HepG2 (cell line): ENCODE results near the gene GPSM1. TPM values are rescaled to one million over a fixed set of nuclear protein-coding genes. Genes with fewer than 3 reads are reported as not detected.

Experiments used
- E2F2 ChIP-seq: sonication (generic); formaldehyde crosslinking; IDR thresholded peaks from 2 replicates; pipeline ENCODE4 v1.4.0; 2020; ENCODE audit warnings: missing genetic modification reagents, borderline replicate concordance
- ELF3 ChIP-seq: IDR thresholded peaks from 2 replicates; pipeline ENCODE4 v1.6.1; 2016; ENCODE audit warnings: missing genetic modification reagents, missing compliant biosample characterization
- FOXM1 ChIP-seq: sonication (generic); formaldehyde crosslinking; IDR thresholded peaks from 2 replicates; pipeline ENCODE4 v1.5.0; 2020; ENCODE audit warnings: missing genetic modification reagents
- HNF4G ChIP-seq, 2 experiments: sonication (generic) in 1 of 2; formaldehyde crosslinking in 1 of 2; IDR thresholded peaks; 2 replicates each; pipeline versions ENCODE4 v1.4.0 to v1.6.1; 2011 to 2020; ENCODE audit warnings: borderline replicate concordance in 2 of 2, low read depth in 2 of 2, mild to moderate bottlenecking in 2 of 2, low read length in 1 of 2, missing genetic modification reagents in 1 of 2, moderate library complexity in 1 of 2
- HNRNPK ChIP-seq: fragments of 200-400 bp; formaldehyde crosslinking; IDR thresholded peaks from 2 replicates; pipeline ENCODE4 v1.6.1; 2018; ENCODE audit warnings: low read length, low read depth, moderate library complexity, mild to moderate bottlenecking; ENCODE audit not compliant: poor library complexity, severe bottlenecking
- HOXA3 ChIP-seq: sonication (generic); formaldehyde crosslinking; IDR thresholded peaks from 2 replicates; pipeline ENCODE4 v1.5.0; 2020; ENCODE audit warnings: missing genetic modification reagents
- MLLT10 ChIP-seq: sonication (generic); formaldehyde crosslinking; IDR thresholded peaks from 2 replicates; pipeline ENCODE4 v1.4.0; 2020; ENCODE audit warnings: missing genetic modification reagents
- NONO ChIP-seq, 2 experiments: fragments of 450-650 bp in 1 of 2; sonication (generic) in 1 of 2; formaldehyde crosslinking in 1 of 2; IDR thresholded peaks in 1 of 2; conservative IDR thresholded peaks in 1 of 2; 2 replicates each; pipeline versions ENCODE4 v1.6.1 to v1.8.0; 2017 to 2022; ENCODE audit warnings: mild to moderate bottlenecking in 1 of 2, missing genetic modification reagents in 1 of 2, moderate library complexity in 1 of 2
- SMYD3 ChIP-seq: sonication (generic); formaldehyde crosslinking; IDR thresholded peaks from 2 replicates; pipeline ENCODE4 v1.8.1; 2023; ENCODE audit warnings: mild to moderate bottlenecking, missing genetic modification reagents
- U2AF2 ChIP-seq: fragments of 200-400 bp; formaldehyde crosslinking; IDR thresholded peaks from 2 replicates; pipeline ENCODE4 v1.6.1; 2017; ENCODE audit warnings: low read depth, mild to moderate bottlenecking, low read length
- UBTF ChIP-seq: sonication (generic); formaldehyde crosslinking; IDR thresholded peaks from 2 replicates; pipeline ENCODE4 v1.4.0; 2020; ENCODE audit warnings: mild to moderate bottlenecking, missing genetic modification reagents
- ZBTB34 ChIP-seq: sonication (generic); formaldehyde crosslinking; IDR thresholded peaks from 2 replicates; pipeline ENCODE4 v1.8.0; 2022; ENCODE audit warnings: mild to moderate bottlenecking, missing genetic modification reagents
- ZBTB8A ChIP-seq: sonication (generic); formaldehyde crosslinking; IDR thresholded peaks from 2 replicates; pipeline ENCODE4 v1.4.0; 2020; ENCODE audit warnings: mild to moderate bottlenecking, low read depth, missing genetic modification reagents, borderline replicate concordance
- ZFP62 ChIP-seq: sonication (generic); formaldehyde crosslinking; IDR thresholded peaks from 2 replicates; pipeline ENCODE4 v1.4.0; 2020; ENCODE audit warnings: missing genetic modification reagents
- ZKSCAN5 ChIP-seq: sonication (generic); formaldehyde crosslinking; IDR thresholded peaks from 2 replicates; pipeline ENCODE4 v1.5.1; 2020; ENCODE audit warnings: mild to moderate bottlenecking, missing genetic modification reagents
- ZNF253 ChIP-seq: sonication (generic); formaldehyde crosslinking; IDR thresholded peaks from 2 replicates; pipeline ENCODE4 v1.8.0; 2022; ENCODE audit warnings: mild to moderate bottlenecking, missing genetic modification reagents, borderline replicate concordance
- ZNF276 ChIP-seq: sonication (generic); formaldehyde crosslinking; IDR thresholded peaks from 2 replicates; pipeline ENCODE4 v1.4.0; 2020; ENCODE audit warnings: mild to moderate bottlenecking, low read depth, missing genetic modification reagents
- ZNF333 ChIP-seq: sonication (generic); formaldehyde crosslinking; IDR thresholded peaks from 2 replicates; pipeline ENCODE4 v1.4.0; 2020; ENCODE audit warnings: mild to moderate bottlenecking, missing genetic modification reagents, borderline replicate concordance
- polyA plus RNA-seq, 8 experiments: library from polyadenylated mRNA; depleted of rRNA in 3 of 8; stranded (reverse) in 7 of 8; unstranded in 1 of 8; fragments of >200 nt; fragmentation: Illumina TruSeq in 4 of 8; extraction: Trizol in 4 of 8; gene quantifications; 2 replicates each; pipeline versions ENCODE4 v1.2.1 to v1.2.3, GENCODE V29; 2011 to 2016; ENCODE audit warnings: low read depth in 4 of 8, missing spikeins in 1 of 8, mixed read lengths in 1 of 8; ENCODE audit not compliant: insufficient read depth in 1 of 8
- total RNA-seq, 5 experiments: library from RNA; depleted of rRNA; stranded (reverse); fragments of >200 nt; fragmentation: Illumina TruSeq; extraction: Trizol; gene quantifications; 2 replicates each; pipeline ENCODE4 v1.2.3, GENCODE V29; 2016; ENCODE audit warnings: low read depth in 1 of 5

The GPSM1 gene
- total and polyA plus RNA-seq, 2 of the 13 experiments (the other 11 are each of a cell fraction or from before 2014, with no cell fraction given) = 1.0 to 2.4 TPM

- peak; percentile 92 for TF ChIP-seq HOXA3
- 0 out of 2 replicates have a peak, but pooled peaks have one; percentile 13 for TF ChIP-seq ZFP62 (CRISPR knock-in tag)
- peak; percentile 29; the same call in 1 of the 2 replicates for TF ChIP-seq E2F2
- TF ChIP-seq UBTF = peak; percentile 63
- no peak for TF ChIP-seq ZBTB8A
- TF ChIP-seq FOXM1 (CRISPR knock-in tag) = no peak
- TF ChIP-seq ZNF333 (CRISPR knock-in tag) = no peak
- TF ChIP-seq HNRNPK = peak; percentile 14
- TF ChIP-seq ZNF276 = peak; percentile 27; the same call in 1 of the 2 replicates
- TF ChIP-seq U2AF2 = no peak
- TF ChIP-seq ZBTB34 (CRISPR knock-in tag) = 0 out of 2 replicates have a peak, but pooled peaks have one; percentile 20
- TF ChIP-seq SMYD3 = peak; percentile 76; the same call in 1 of the 2 replicates
- TF ChIP-seq MLLT10 = no peak
- 0 out of 2 replicates have a peak, but pooled peaks have one; percentile 76 for TF ChIP-seq ZNF253 (CRISPR knock-in tag)
- TF ChIP-seq ZKSCAN5 (CRISPR knock-in tag) = no peak
- TF ChIP-seq HNF4G (IDR thresholded peaks at IDR 0.05; ENCODE audit: borderline replicate concordance, low read depth, low read length) = no peak; the same call in 1 of the 2 replicates
- 0 out of 2 replicates have a peak, but pooled peaks have one; percentile 76 for TF ChIP-seq HNF4G (CRISPR knock-in tag; IDR thresholded peaks at IDR 0.05; ENCODE audit: borderline replicate concordance, low read depth)
- TF ChIP-seq ELF3 = 0 out of 2 replicates have a peak, but pooled peaks have one; percentile 12
- TF ChIP-seq NONO (IDR thresholded peaks at IDR 0.05) = no peak
- peak; percentile 89 for TF ChIP-seq NONO (CRISPR knock-in tag; conservative IDR thresholded peaks at IDR 0.05)
Observed at GRCh38 chr9:136400038-136400834, 72.9 kb downstream of the GPSM1 start, which contains the start of gene SNAPC4 (continued).
